K562 (cell line): ENCODE measurements around the gene SCAPER. TPM values are rescaled to one million over a fixed set of nuclear protein-coding genes. Genes with fewer than 3 reads are reported as not detected.

Experiments used
- PKNOX1 ChIP-seq: fragments of 450-650 bp; IDR thresholded peaks from 2 replicates; pipeline ENCODE4 v1.6.1; 2016
- RCOR1 ChIP-seq, 2 experiments: IDR thresholded peaks; 2 replicates each; pipeline ENCODE4 v1.6.1; 2012; ENCODE audit warnings: low read depth in 2 of 2, low read length in 2 of 2, borderline replicate concordance in 1 of 2, improper control_type of control experiment in 1 of 2
- ZNF79 ChIP-seq: fragments of 250-450 bp; sonication (Bioruptor Pico); IDR thresholded peaks from 2 replicates; pipeline ENCODE4 v1.4.0; 2020; ENCODE audit warnings: low read depth, mild to moderate bottlenecking, moderate library complexity
- polyA plus RNA-seq, 8 experiments: library from polyadenylated mRNA; depleted of rRNA in 4 of 8; stranded (reverse) in 5 of 8; unstranded in 3 of 8; fragments of >200 nt; fragmentation: Nextera tagmentation in 2 of 8; fragmentation: Illumina TruSeq in 1 of 8; extraction: Ambion mirVana in 2 of 8; extraction: Trizol in 1 of 8; gene quantifications; 2 replicates each; pipeline versions ENCODE4 v1.2.1 to v1.2.3, GENCODE V29; 2011 to 2014; ENCODE audit warnings: inconsistent platforms in 1 of 8, missing spikeins in 1 of 8
- total RNA-seq, 7 experiments: library from RNA; depleted of rRNA in 6 of 7; stranded (reverse); fragments of >200 nt in 6 of 7; fragmentation: Illumina TruSeq in 2 of 7; extraction: Trizol in 2 of 7; gene quantifications; 2 replicates each; pipeline versions ENCODE4 v1.2.1 to v1.2.3, GENCODE V29; 2011 to 2021; ENCODE audit warnings: low replicate concordance in 1 of 7
- TF ChIP-seq, protein P1 (sequence below): fragments of 450-650 bp; IDR thresholded peaks from 2 replicates; pipeline ENCODE4 v1.6.1; 2016; ENCODE audit warnings: mild to moderate bottlenecking, moderate library complexity

Gene SCAPER
- total and polyA plus RNA-seq, 9 of the 15 experiments (the other 6 are each of a cell fraction or from before 2014, with no cell fraction given) = 1.3 to 5.7 (median 3.2) TPM

DNA sequence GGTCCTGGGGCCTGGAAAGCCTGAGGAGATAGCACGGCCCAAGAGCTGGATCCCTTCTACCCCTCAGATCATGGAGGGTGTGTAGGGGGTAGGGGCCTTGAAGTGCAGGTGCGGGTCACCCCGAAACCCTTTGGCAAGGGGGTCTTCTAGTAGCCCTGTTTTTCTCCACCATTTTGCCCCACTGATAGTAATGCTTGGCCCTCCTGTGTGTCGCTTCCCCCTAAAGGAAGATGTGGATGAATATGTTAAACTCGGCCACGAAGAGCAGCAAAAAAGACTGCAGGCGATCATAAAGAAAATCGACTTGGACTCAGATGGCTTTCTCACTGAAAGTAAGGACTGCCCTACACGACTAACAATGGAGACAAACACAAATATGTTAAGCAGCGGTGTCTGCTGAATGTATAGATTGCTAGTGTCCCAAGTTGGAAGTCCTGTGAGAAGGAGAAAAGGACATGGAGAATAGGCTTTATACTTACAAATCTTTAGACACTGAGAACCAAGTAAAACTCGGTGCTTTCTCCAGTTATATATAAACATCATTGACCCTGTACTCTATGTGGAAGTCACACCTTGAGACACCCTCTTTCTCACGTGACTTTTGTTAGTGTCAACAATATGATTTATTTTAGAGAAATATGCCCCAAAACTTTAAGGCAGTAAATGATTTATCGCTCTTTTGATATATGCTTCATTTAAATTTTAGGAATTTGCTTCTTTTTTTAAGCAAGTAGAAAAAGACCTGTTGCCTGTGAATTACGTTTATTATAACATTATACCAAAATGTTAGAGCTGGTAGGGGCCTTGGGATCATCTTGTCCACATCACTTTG is 27.2 kb upstream of the SCAPER start (continued):
- TF ChIP-seq, protein P1, sequence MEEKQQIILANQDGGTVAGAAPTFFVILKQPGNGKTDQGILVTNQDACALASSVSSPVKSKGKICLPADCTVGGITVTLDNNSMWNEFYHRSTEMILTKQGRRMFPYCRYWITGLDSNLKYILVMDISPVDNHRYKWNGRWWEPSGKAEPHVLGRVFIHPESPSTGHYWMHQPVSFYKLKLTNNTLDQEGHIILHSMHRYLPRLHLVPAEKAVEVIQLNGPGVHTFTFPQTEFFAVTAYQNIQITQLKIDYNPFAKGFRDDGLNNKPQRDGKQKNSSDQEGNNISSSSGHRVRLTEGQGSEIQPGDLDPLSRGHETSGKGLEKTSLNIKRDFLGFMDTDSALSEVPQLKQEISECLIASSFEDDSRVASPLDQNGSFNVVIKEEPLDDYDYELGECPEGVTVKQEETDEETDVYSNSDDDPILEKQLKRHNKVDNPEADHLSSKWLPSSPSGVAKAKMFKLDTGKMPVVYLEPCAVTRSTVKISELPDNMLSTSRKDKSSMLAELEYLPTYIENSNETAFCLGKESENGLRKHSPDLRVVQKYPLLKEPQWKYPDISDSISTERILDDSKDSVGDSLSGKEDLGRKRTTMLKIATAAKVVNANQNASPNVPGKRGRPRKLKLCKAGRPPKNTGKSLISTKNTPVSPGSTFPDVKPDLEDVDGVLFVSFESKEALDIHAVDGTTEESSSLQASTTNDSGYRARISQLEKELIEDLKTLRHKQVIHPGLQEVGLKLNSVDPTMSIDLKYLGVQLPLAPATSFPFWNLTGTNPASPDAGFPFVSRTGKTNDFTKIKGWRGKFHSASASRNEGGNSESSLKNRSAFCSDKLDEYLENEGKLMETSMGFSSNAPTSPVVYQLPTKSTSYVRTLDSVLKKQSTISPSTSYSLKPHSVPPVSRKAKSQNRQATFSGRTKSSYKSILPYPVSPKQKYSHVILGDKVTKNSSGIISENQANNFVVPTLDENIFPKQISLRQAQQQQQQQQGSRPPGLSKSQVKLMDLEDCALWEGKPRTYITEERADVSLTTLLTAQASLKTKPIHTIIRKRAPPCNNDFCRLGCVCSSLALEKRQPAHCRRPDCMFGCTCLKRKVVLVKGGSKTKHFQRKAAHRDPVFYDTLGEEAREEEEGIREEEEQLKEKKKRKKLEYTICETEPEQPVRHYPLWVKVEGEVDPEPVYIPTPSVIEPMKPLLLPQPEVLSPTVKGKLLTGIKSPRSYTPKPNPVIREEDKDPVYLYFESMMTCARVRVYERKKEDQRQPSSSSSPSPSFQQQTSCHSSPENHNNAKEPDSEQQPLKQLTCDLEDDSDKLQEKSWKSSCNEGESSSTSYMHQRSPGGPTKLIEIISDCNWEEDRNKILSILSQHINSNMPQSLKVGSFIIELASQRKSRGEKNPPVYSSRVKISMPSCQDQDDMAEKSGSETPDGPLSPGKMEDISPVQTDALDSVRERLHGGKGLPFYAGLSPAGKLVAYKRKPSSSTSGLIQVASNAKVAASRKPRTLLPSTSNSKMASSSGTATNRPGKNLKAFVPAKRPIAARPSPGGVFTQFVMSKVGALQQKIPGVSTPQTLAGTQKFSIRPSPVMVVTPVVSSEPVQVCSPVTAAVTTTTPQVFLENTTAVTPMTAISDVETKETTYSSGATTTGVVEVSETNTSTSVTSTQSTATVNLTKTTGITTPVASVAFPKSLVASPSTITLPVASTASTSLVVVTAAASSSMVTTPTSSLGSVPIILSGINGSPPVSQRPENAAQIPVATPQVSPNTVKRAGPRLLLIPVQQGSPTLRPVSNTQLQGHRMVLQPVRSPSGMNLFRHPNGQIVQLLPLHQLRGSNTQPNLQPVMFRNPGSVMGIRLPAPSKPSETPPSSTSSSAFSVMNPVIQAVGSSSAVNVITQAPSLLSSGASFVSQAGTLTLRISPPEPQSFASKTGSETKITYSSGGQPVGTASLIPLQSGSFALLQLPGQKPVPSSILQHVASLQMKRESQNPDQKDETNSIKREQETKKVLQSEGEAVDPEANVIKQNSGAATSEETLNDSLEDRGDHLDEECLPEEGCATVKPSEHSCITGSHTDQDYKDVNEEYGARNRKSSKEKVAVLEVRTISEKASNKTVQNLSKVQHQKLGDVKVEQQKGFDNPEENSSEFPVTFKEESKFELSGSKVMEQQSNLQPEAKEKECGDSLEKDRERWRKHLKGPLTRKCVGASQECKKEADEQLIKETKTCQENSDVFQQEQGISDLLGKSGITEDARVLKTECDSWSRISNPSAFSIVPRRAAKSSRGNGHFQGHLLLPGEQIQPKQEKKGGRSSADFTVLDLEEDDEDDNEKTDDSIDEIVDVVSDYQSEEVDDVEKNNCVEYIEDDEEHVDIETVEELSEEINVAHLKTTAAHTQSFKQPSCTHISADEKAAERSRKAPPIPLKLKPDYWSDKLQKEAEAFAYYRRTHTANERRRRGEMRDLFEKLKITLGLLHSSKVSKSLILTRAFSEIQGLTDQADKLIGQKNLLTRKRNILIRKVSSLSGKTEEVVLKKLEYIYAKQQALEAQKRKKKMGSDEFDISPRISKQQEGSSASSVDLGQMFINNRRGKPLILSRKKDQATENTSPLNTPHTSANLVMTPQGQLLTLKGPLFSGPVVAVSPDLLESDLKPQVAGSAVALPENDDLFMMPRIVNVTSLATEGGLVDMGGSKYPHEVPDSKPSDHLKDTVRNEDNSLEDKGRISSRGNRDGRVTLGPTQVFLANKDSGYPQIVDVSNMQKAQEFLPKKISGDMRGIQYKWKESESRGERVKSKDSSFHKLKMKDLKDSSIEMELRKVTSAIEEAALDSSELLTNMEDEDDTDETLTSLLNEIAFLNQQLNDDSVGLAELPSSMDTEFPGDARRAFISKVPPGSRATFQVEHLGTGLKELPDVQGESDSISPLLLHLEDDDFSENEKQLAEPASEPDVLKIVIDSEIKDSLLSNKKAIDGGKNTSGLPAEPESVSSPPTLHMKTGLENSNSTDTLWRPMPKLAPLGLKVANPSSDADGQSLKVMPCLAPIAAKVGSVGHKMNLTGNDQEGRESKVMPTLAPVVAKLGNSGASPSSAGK = no peak
- no peak for TF ChIP-seq ZNF79 (CRISPR knock-in tag)
- peak; percentile 54 for TF ChIP-seq PKNOX1
- no peak for TF ChIP-seq RCOR1 (IDR thresholded peaks at IDR 0.05; ENCODE audit: borderline replicate concordance in 1 of 2, low read depth in 2 of 2, low read length in 2 of 2)
